Spleen (tissue), 11 donors: ENCODE measurements around the gene ADGRG1. TPM values are rescaled to one million over a fixed set of nuclear protein-coding genes. Genes with fewer than 3 reads are reported as not detected.

Experiments used
- DNase-seq: peaks from one replicate; pipeline ENCODE4 v3.0.0-alpha.2; 2020
- H3K27ac ChIP-seq, 8 donors: fragments of 200-600 bp; sonication (generic) in 7 of 8; 1 replicate in 4 of 8; 2 replicates in 4 of 8; pipeline versions ENCODE4 v1.5.0 to v1.8.0; 2016 to 2021; ENCODE audit warnings: inconsistent platforms in 4 of 8, mild to moderate bottlenecking in 4 of 8, moderate library complexity in 1 of 8
- H3K27me3 ChIP-seq, 7 donors: fragments of 200-600 bp; sonication (generic) in 6 of 7; replicated peaks in 1 of 7; 1 replicate in 4 of 7; 2 replicates in 3 of 7; pipeline versions ENCODE4 v1.5.0 to v1.8.0; 2016 to 2021; ENCODE audit warnings: inconsistent platforms in 3 of 7, mild to moderate bottlenecking in 1 of 7
- H3K36me3 ChIP-seq, 6 donors: fragments of 200-600 bp; sonication (generic) in 5 of 6; 1 replicate in 4 of 6; 2 replicates in 2 of 6; pipeline versions ENCODE4 v1.5.0 to v1.8.0; 2016 to 2021; ENCODE audit warnings: inconsistent platforms in 2 of 6
- H3K4me1 ChIP-seq, 6 donors: fragments of 200-600 bp; sonication (generic) in 5 of 6; 1 replicate in 3 of 6; 2 replicates in 3 of 6; pipeline versions ENCODE4 v1.5.0 to v1.8.0; 2016 to 2021; ENCODE audit warnings: inconsistent platforms in 3 of 6
- H3K4me3 ChIP-seq, 8 donors: fragments of 200-600 bp; sonication (generic) in 7 of 8; 1 replicate in 4 of 8; 2 replicates in 4 of 8; pipeline versions ENCODE4 v1.5.0 to v1.8.0; 2016 to 2021; ENCODE audit warnings: inconsistent platforms in 4 of 8, mild to moderate bottlenecking in 4 of 8, moderate library complexity in 2 of 8
- H3K9me3 ChIP-seq, 8 donors: fragments of 200-600 bp; sonication (generic) in 7 of 8; 1 replicate in 4 of 8; 2 replicates in 4 of 8; pipeline versions ENCODE4 v1.5.0 to v1.8.0; 2016 to 2021; ENCODE audit warnings: inconsistent platforms in 4 of 8
- POLR2A ChIP-seq, 3 donors: fragments of 450-650 bp; IDR thresholded peaks; one replicate each; pipeline ENCODE4 v1.5.1; 2017; ENCODE audit warnings: antibody characterized with exemption in 3 of 3, mild to moderate bottlenecking in 1 of 3
- POLR2AphosphoS5 ChIP-seq, 3 donors: sonication (generic); formaldehyde crosslinking; IDR thresholded peaks; one replicate each; pipeline ENCODE4 v1.5.1; 2017; ENCODE audit warnings: antibody characterized with exemption in 3 of 3
- whole genome bisulfite sequencing, 5 donors: extraction: QIAGEN DNeasy Blood & Tissue Kit in 3 of 5; methylation state at CpG; one replicate each; pipeline versions ENCODE4 v1.1.5 to v1.1.7; 2013 to 2018; 5-methylcytosine and 5-hydroxymethylcytosine counted together
- intact Hi-C: fragments of 100-400 bp; cut with DNase I; formaldehyde crosslinking; loops from one replicate; pipeline ENCODE4 v1.15.0; 2023; ENCODE audit warnings: low total_unique reads
- polyA plus RNA-seq, 3 donors: library from polyadenylated mRNA; stranded (reverse); fragments of 200-250 nt; gene quantifications; one replicate each; pipeline ENCODE4 v1.2.1, GENCODE V29; 2013
- total RNA-seq, 7 donors: library from RNA; depleted of rRNA in 3 of 7; stranded (reverse); fragments of >200 nt in 3 of 7; fragmentation: NEBNext Ultra II Directional in 4 of 7; extraction: Animal tissue kit (Norgen Biotek cat#: 25700) in 4 of 7; gene quantifications; one replicate each; pipeline versions ENCODE4 v1.1.0 to v1.2.1, GENCODE V29; 2016 to 2021
- TF ChIP-seq, protein P1 (sequence below), 11 experiments: fragments of 200-600 bp in 7 of 11; fragments of 450-650 bp in 4 of 11; sonication (generic) in 4 of 11; IDR thresholded peaks in 8 of 11; conservative IDR thresholded peaks in 3 of 11; 1 replicate in 7 of 11; 2 replicates in 4 of 11; pipeline versions ENCODE4 v1.4.0 to v1.8.0; 2016 to 2021; ENCODE audit warnings: antibody characterized with exemption in 11 of 11, inconsistent platforms in 4 of 11, mild to moderate bottlenecking in 1 of 11
- donor health status: healthy with polysubstance abuse.
- donor health status: DM: no; HTN: no; CAD: no; lungs with moderate emphysema.
- donor health status: DM: no; HTN: no; CAD: no.
- donor health status: Bipolar disorder and iron deficiency.
- donor health status: healthy.
- donor health status: DM: no; HTN: no; CAD: no.
- donor health status: DM: yes; HTN: yes; CAD: no.

ADGRG1 gene
- total and polyA plus RNA-seq, 10 donors, result 1.0 to 23.7 (median 8.2) TPM

- intact Hi-C loops, result no loop called here
- Histone ChIP-seq H3K27me3 (peaks cover 0 to 6% (median 0%) of the 10 kb centered on the region in 7 donors), H3K27ac (peak overlapping the region in 2 of 8 donors; percentile 13 to 48), H3K4me3 (no peak overlapping the region), H3K36me3 (no peaks in the 10 kb centered on the region), H3K4me1 (peaks cover 11 to 90% (median 25%) of the 10 kb centered on the region in 6 donors), H3K9me3 (no peaks in the 10 kb centered on the region)
- WGBS, 5 donors, result 84 to 90% (median 86%) methylated on average over 10 of the region's 10 CpGs
- TF ChIP-seq POLR2AphosphoS5 (IDR thresholded peaks at IDR 0.05), result no peak
- DNase-seq, result peak; percentile 68
Observed at GRCh38 chr16:57651344-57652333, 23.2 kb downstream of the ADGRG1 start.

DNA sequence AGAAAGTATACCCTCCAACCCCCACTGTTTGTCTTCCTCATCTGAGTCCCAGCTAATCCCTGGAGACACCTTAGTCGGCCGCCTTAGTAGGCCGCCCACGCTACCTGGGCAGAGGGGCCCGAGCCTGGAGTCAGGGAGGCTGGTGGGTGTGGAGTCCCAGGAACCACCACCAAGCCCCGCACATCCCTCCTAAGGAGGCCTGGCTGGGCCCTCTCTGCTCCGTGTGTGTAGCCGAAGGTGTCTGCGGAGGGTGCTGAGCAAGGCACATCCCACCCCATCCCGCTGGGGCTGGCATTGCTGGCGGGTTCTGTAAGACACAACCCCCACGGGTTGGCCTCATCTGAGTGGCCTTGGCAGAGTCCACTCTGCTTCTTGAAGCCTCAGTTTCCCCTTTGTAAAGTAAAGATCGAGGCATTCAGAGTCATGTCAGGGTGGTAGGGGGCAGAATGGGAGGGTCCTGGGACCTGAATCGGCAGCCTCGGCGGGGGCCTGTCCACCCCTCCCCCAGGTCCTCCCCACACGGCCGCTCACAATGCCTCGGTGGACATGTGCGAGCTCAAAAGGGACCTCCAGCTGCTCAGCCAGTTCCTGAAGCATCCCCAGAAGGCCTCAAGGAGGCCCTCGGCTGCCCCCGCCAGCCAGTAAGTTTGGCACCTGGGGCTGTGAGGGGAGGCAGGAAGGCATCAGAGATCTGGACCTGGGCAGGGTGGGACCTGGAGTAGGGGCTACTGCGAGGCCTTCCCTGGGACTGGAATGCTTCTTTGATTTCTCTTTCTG lies 24.5 kb downstream of the ADGRG1 start:
- peak overlapping the region in 4 of 8 donors; percentile 32 to 70 (median 43) for H3K27ac ChIP-seq
- WGBS, 5 donors, result 77 to 92% (median 90%) methylated on average over 12 to 23 of the region's 23 CpGs
- intact Hi-C loops, result no loop called here
- TF ChIP-seq, protein P1, sequence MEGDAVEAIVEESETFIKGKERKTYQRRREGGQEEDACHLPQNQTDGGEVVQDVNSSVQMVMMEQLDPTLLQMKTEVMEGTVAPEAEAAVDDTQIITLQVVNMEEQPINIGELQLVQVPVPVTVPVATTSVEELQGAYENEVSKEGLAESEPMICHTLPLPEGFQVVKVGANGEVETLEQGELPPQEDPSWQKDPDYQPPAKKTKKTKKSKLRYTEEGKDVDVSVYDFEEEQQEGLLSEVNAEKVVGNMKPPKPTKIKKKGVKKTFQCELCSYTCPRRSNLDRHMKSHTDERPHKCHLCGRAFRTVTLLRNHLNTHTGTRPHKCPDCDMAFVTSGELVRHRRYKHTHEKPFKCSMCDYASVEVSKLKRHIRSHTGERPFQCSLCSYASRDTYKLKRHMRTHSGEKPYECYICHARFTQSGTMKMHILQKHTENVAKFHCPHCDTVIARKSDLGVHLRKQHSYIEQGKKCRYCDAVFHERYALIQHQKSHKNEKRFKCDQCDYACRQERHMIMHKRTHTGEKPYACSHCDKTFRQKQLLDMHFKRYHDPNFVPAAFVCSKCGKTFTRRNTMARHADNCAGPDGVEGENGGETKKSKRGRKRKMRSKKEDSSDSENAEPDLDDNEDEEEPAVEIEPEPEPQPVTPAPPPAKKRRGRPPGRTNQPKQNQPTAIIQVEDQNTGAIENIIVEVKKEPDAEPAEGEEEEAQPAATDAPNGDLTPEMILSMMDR (IDR thresholded peaks at IDR 0.05 in 8 of 11, conservative IDR thresholded peaks at IDR 0.05 in 3 of 11), result no peak
- no peak for TF ChIP-seq POLR2A (IDR thresholded peaks at IDR 0.05)
- no peak for TF ChIP-seq POLR2AphosphoS5 (IDR thresholded peaks at IDR 0.05)
- H3K36me3 ChIP-seq, result no peaks in the 10 kb centered on the region
- H3K4me3 ChIP-seq, result peak overlapping the region in 1 of 8 donors; percentile 41
- DNase-seq, result peak; percentile 55
- no peaks in the 10 kb centered on the region for H3K9me3 ChIP-seq
- H3K27me3 ChIP-seq, result peaks cover 0 to 4% (median 0%) of the 10 kb centered on the region in 7 donors
- peaks cover 2 to 77% (median 14%) of the 10 kb centered on the region in 6 donors for H3K4me1 ChIP-seq

- peaks cover 0 to 67% (median 3%) of the 10 kb centered on the region in 6 donors for H3K4me1 ChIP-seq
- intact Hi-C loops, result no loop called here
- H3K27ac ChIP-seq, result peak overlapping the region in 4 of 8 donors; percentile 32 to 70 (median 43)
- no peaks in the 10 kb centered on the region for H3K36me3 ChIP-seq
- TF ChIP-seq, protein P1 (IDR thresholded peaks at IDR 0.05 in 8 of 11, conservative IDR thresholded peaks at IDR 0.05 in 3 of 11), result no peak
- no peak for TF ChIP-seq POLR2A (IDR thresholded peaks at IDR 0.05)
- peak; percentile 81 to 89 (median 83) for TF ChIP-seq POLR2AphosphoS5 (IDR thresholded peaks at IDR 0.05)
- H3K9me3 ChIP-seq, result no peaks in the 10 kb centered on the region
- H3K27me3 ChIP-seq, result peaks cover 0 to 4% (median 0%) of the 10 kb centered on the region in 7 donors
- H3K4me3 ChIP-seq, result peak overlapping the region in 1 of 8 donors; percentile 41
- peak; percentile 88 for DNase-seq
- 20 to 37% (median 30%) methylated on average over 15 to 16 of the region's 16 CpGs for WGBS, 5 donors
Observed at GRCh38 chr16:57653936-57654335, 25.5 kb downstream of the ADGRG1 start.

DNA sequence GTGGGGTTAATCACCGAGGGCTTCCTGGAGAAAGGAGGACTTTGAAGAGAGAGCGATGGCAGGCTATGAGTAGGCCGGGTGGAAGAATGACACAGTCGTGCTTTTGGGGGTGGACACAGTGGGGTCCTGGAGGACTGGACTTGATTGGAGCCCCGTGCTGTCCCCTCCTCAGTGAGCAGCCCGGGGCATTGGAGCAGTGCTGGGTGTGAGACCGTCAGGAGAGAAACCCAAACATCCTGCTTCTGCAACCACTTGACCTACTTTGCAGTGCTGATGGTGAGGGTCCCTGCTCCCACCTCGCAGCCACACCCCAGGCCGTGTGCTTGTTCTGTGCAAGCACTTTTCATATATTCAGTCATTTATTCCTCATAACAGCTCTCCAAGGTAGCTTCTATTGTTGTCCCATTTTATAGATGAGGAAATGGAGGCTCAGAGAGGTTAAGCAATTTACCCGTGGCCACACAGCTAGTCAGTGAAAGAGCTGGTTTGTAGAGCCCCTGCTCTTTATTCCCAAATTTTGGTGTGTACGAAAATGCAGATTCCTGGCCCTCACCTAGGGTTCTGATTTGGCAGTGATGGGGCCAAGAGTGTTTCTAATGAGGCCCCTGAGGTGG lies 28.0 kb downstream of the ADGRG1 start:
- peaks cover 0 to 2% (median 0%) of the 10 kb centered on the region in 6 donors for H3K36me3 ChIP-seq
- intact Hi-C loops, result no loop called here
- WGBS, 5 donors, result 72 to 82% (median 77%) methylated on average over 10 to 11 of the region's 11 CpGs
- no peak overlapping the region for H3K4me3 ChIP-seq
- peaks cover 0 to 46% (median 0%) of the 10 kb centered on the region in 6 donors for H3K4me1 ChIP-seq
- H3K27me3 ChIP-seq, result peaks cover 0 to 4% (median 0%) of the 10 kb centered on the region in 7 donors
- no peak for DNase-seq
- TF ChIP-seq, protein P1 (IDR thresholded peaks at IDR 0.05 in 8 of 11, conservative IDR thresholded peaks at IDR 0.05 in 3 of 11), result no peak
- TF ChIP-seq POLR2A (IDR thresholded peaks at IDR 0.05) (no peak), POLR2AphosphoS5 (IDR thresholded peaks at IDR 0.05) (no peak)
- no peaks in the 10 kb centered on the region for H3K9me3 ChIP-seq
- H3K27ac ChIP-seq, result peak overlapping the region in 2 of 8 donors; percentile 11 to 16
